Erythroblast (primary cell): ENCODE measurements around the gene PTPN2.

Source experiments
- GATA1 ChIP-seq: IDR thresholded peaks from 2 replicates; pipeline ENCODE4 v1.6.1; 2011; ENCODE audit warnings: low read depth, mild to moderate bottlenecking, control low read depth, low read length, moderate library complexity
- POLR2A ChIP-seq: IDR thresholded peaks from 2 replicates; pipeline ENCODE4 v1.6.1; 2011; ENCODE audit warnings: mild to moderate bottlenecking, low read length

DNA sequence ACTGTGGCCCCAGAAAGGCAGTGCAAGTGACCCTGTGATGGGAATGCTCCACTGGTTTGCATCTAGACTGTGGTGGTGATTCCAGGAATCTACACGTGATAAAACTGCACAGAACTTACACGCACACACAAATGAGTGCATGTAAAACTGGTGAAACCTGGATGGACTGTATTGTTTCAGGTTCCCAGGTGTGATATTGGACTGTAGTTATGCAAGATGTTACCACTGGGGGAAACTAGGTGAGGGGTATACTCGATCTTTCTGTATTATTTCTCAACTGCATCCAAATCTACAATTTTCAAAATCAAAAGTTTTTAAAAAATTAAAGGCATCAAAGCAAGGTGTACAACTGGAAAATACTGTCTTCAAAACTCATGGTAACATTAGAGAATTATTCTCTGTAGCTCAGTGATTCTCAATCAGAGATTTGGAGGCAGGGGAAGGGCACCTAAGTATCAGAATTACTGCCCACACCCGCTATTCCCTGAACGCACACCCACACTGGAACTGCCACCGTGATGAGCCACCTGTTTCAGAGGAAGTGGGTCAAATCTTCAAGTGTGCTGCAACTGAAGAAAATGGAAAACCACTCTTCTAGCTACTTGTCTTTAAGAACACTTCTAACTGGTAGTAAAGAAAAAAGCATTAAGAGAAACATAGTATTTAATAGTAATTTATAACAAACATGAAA is 26.7 kb downstream of the PTPN2 start:
- TF ChIP-seq POLR2A = no peak
- no peak for TF ChIP-seq GATA1
